Heart left ventricle (tissue), 16 donors: ENCODE measurements around the gene MAP1B. TPM values are rescaled to one million over a fixed set of nuclear protein-coding genes. Genes with fewer than 3 reads are reported as not detected.
A peak's percentile ranks its signal among the peaks of the same experiment; 100 is the strongest.

Experiments
- ATAC-seq, 4 donors: fragments of 200-7000 bp; cut with Tn5 transposase; one replicate each; pipeline ENCODE4 v1.9.1; 2020 to 2022; ENCODE audit warnings: moderate library complexity in 4 of 4, mild to moderate bottlenecking in 3 of 4, moderate number of reproducible peaks in 1 of 4
- DNase-seq, 5 donors: peaks; one replicate each; pipeline ENCODE4 v3.0.0-alpha.2; 2020
- H3K27ac ChIP-seq, 12 donors: fragments of 200-600 bp; sonication (generic) in 4 of 12; one replicate each; pipeline versions ENCODE4 v1.5.0 to v1.8.0; 2016 to 2022; ENCODE audit warnings: mild to moderate bottlenecking in 2 of 12
- H3K27me3 ChIP-seq, 9 donors: fragments of 200-600 bp; sonication (generic) in 2 of 9; one replicate each; pipeline versions ENCODE4 v1.5.1 to v1.8.0; 2016 to 2022; ENCODE audit warnings: mild to moderate bottlenecking in 3 of 9
- H3K36me3 ChIP-seq, 9 donors: fragments of 200-600 bp; sonication (generic) in 2 of 9; one replicate each; pipeline versions ENCODE4 v1.5.0 to v1.8.0; 2018 to 2022; ENCODE audit warnings: mild to moderate bottlenecking in 2 of 9
- H3K4me1 ChIP-seq, 12 donors: fragments of 200-600 bp; sonication (generic) in 4 of 12; one replicate each; pipeline versions ENCODE4 v1.5.0 to v1.8.0; 2016 to 2022; ENCODE audit warnings: mild to moderate bottlenecking in 3 of 12
- H3K4me3 ChIP-seq, 12 donors: fragments of 200-600 bp; sonication (generic) in 4 of 12; one replicate each; pipeline versions ENCODE4 v1.5.0 to v1.8.0; 2017 to 2022; ENCODE audit warnings: mild to moderate bottlenecking in 9 of 12, moderate library complexity in 4 of 12
- H3K9me3 ChIP-seq, 12 donors: fragments of 200-600 bp; sonication (generic) in 4 of 12; one replicate each; pipeline versions ENCODE4 v1.5.0 to v1.8.0; 2016 to 2022; ENCODE audit warnings: mild to moderate bottlenecking in 1 of 12
- CTCF ChIP-seq, 12 donors: fragments of 200-600 bp; sonication (generic) in 4 of 12; IDR thresholded peaks; one replicate each; pipeline versions ENCODE4 v1.5.0 to v1.8.0; 2018 to 2022; ENCODE audit warnings: antibody characterized with exemption in 12 of 12, mild to moderate bottlenecking in 5 of 12
- POLR2A ChIP-seq, 2 donors: fragments of 450-650 bp; IDR thresholded peaks; one replicate each; pipeline ENCODE4 v1.6.1; 2017; ENCODE audit warnings: antibody characterized with exemption in 2 of 2, mild to moderate bottlenecking in 2 of 2, moderate library complexity in 2 of 2
- WGBS, 4 donors: extraction: QIAGEN DNeasy Blood & Tissue Kit in 2 of 4; methylation state at CpG; one replicate each; pipeline versions ENCODE4 v1.1.5 to v1.1.7; 2013 to 2018; 5-methylcytosine and 5-hydroxymethylcytosine counted together
- intact Hi-C, 10 donors: fragments of 100-400 bp; cut with DNase I; formaldehyde crosslinking; loops; one replicate each; pipeline versions ENCODE4 v1.11.1 to v1.14.2; 2022
- polyA plus RNA-seq, 2 donors: library from polyadenylated mRNA; stranded (reverse); fragments of 200-250 nt; gene quantifications; one replicate each; pipeline ENCODE4 v1.2.3, GENCODE V29; 2013
- total RNA-seq, 9 donors: library from RNA; depleted of rRNA in 2 of 9; stranded (reverse); fragments of >200 nt in 2 of 9; fragmentation: NEBNext Ultra II Directional in 3 of 9; extraction: Animal tissue kit (Norgen Biotek cat#: 25700) in 3 of 9; gene quantifications; one replicate each; pipeline versions ENCODE4 v1.1.0 to v1.2.4, GENCODE V29; 2016 to 2023
- donor health status: ischemic (EF 13 %, LVEDD 7.1; RV severe dilation, severe dysfunction).
- donor health status: healthy with polysubstance abuse.
- donor health status: DM: no; HTN: yes; CAD: no.
- donor health status: DM: no; HTN: no; CAD: no.
- donor health status: ischemic (EF 25% LVEDD 6.9; RV normal size, moderate dysfunction).
- donor health status: ischemic (EF 25% LVEDD 5.7; RV mildly dilated, moderate dysfunction).
- donor health status: healthy.
- donor health status: DM: yes; HTN: yes; CAD: no.
- donor health status: ischemic (EF 35%, LVEDD 5.7; RV mildly dilated, moderate dysfunction).
- donor health status: nonischemic (EF 11% LVEDD 7.7; RV severe dilation, severe dysfunction).
- donor health status: DM: yes; HTN: yes; CAD: no.
- donor health status: PGD.
- donor health status: ischemic (EF 29% LVEDD 5.4; RV normal size, mild dysfunction).
- donor health status: nonischemic (EF 23%, LVEDD 6.1; RV moderate dilation, normal function).

MAP1B gene
- total and polyA plus RNA-seq, 11 donors = 10.1 to 603 (median 133) TPM

- Histone ChIP-seq H3K9me3 (peaks cover 0 to 10% (median 0%) of the 10 kb centered on the region in 12 donors), H3K4me3 (no peak overlapping the region), H3K27me3 (no peaks in the 10 kb centered on the region), H3K36me3 (peaks cover 0 to 15% (median 6%) of the 10 kb centered on the region in 9 donors), H3K4me1 (peaks cover 0 to 59% (median 22%) of the 10 kb centered on the region in 12 donors), H3K27ac (peak overlapping the region in 1 of 12 donors; percentile 65)
- intact Hi-C loops = no loop called here
- 89 to 95% (median 92%) methylated on average over 8 of the region's 8 CpGs for whole genome bisulfite sequencing, 4 donors
- TF ChIP-seq POLR2A (IDR thresholded peaks at IDR 0.05) = no peak
- no peak for TF ChIP-seq CTCF (IDR thresholded peaks at IDR 0.05)
- DNase-seq = no peak
- no peak for ATAC-seq
These were observed 45.3 kb downstream of the MAP1B start for GRCh38 chr5:72152545-72152944.

GRCh38 chr5:72153551-72153950, 46.3 kb downstream of the MAP1B start:
- Histone ChIP-seq H3K4me3 (no peak overlapping the region), H3K4me1 (peaks cover 0 to 65% (median 23%) of the 10 kb centered on the region in 12 donors), H3K9me3 (peaks cover 0 to 10% (median 0%) of the 10 kb centered on the region in 12 donors), H3K27ac (peak overlapping the region in 5 of 12 donors; percentile 11 to 65 (median 29)), H3K27me3 (no peaks in the 10 kb centered on the region), H3K36me3 (peaks cover 0 to 9% (median 0%) of the 10 kb centered on the region in 9 donors)
- intact Hi-C loops = no loop called here
- no peak for DNase-seq
- WGBS, 4 donors = 82 to 88% (median 85%) methylated on average over 4 of the region's 4 CpGs
- ATAC-seq = no peak
- no peak for TF ChIP-seq CTCF (IDR thresholded peaks at IDR 0.05)
- no peak for TF ChIP-seq POLR2A (IDR thresholded peaks at IDR 0.05)

DNA sequence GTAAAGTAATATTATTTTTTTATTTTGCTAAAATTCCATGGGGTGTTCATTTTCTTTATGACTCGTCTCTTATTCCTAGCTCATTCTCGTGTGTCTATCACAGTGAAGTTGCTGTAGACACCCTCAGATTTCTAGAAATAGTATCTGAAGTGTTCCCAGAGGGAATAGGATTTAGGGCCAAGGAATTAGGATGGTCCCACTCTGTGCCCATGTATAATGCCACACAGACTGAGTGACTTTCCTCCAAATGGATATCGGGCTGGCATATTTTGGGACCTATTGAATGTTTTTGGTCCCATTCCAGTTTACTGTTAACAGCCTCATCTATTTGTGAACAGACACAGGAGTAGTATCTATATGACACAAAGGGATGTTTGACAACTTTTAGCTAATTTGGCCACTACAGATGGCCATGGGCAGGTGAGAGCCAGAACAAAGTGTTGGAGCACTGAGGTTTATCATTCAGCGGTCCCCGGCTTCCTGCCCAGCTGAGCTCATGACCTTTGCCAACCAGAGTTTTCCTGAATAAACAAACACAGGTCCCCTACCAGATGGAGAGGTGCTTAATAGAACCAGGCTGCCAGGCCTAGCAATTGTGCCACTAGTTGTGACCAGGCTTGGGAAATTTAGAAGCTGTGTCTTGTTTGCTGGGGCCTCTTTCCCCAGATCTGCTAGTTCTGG, 46.9 kb downstream of the MAP1B start:
- Histone ChIP-seq H3K36me3 (peaks cover 0 to 2% (median 0%) of the 10 kb centered on the region in 9 donors), H3K27ac (peak overlapping the region in 9 of 12 donors; percentile 11 to 65 (median 36)), H3K4me3 (no peak overlapping the region), H3K27me3 (no peaks in the 10 kb centered on the region), H3K4me1 (peaks cover 0 to 65% (median 23%) of the 10 kb centered on the region in 12 donors), H3K9me3 (peaks cover 0 to 10% (median 0%) of the 10 kb centered on the region in 12 donors)
- TF ChIP-seq CTCF (IDR thresholded peaks at IDR 0.05) (no peak), POLR2A (IDR thresholded peaks at IDR 0.05) (no peak)
- WGBS, 4 donors = 40 to 48% (median 45%) methylated on average over 5 of the region's 5 CpGs
- DNase-seq (peak in 4 of 5 donors; percentile 22 to 46 (median 32)), ATAC-seq (peak; percentile 45 to 87 (median 73))
- intact Hi-C loops = no loop called here

DNA sequence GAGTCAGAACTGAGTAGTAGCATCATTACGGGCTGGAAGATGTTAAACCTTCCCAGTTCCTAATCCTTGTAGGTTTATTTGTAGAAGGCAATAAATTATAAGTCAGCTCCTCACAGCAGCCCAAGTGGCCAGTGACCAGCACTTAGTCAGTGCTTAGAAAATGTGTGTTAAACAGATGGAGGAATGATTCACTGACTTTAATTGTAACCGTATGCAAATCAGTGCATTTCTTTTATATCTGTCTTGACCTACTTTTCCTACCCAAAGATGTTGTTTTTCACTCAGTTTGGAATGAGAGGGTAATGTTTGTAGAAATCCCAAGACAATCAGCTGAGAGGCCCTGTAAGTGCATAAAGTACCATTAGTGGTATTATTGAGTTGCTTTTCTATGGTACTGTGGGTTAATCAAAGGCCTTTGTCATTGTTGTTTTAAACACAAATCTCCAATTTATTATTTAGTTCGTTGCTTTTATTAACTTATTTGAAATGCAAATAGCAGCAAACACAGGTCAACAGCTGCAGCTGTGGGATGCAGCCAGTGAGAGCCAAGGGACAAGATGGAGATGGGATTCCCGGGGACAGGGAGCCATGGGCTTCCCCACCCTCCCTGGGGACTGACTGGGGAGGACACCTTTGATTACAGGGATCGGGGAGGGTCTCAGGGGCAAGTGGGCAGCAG, 49.8 kb downstream of the MAP1B start:
- TF ChIP-seq POLR2A (IDR thresholded peaks at IDR 0.05) = no peak
- no peak for TF ChIP-seq CTCF (IDR thresholded peaks at IDR 0.05)
- intact Hi-C loops = no loop called here
- ATAC-seq (peak in 2 of 4 donors; percentile 25 to 68), DNase-seq (peak in 1 of 5 donors; percentile 39)
- Histone ChIP-seq H3K36me3 (no peaks in the 10 kb centered on the region), H3K27ac (peak overlapping the region in 8 of 12 donors; percentile 15 to 47 (median 30)), H3K4me3 (no peak overlapping the region), H3K9me3 (peaks cover 0 to 2% (median 0%) of the 10 kb centered on the region in 12 donors), H3K4me1 (peaks cover 0 to 66% (median 30%) of the 10 kb centered on the region in 12 donors), H3K27me3 (no peaks in the 10 kb centered on the region)
- 68 to 84% (median 73%) methylated on average over 5 of the region's 5 CpGs for WGBS, 4 donors
